SK-MEL-5 (cell line): ENCODE results near the gene TAF11. TPM values are rescaled to one million over a fixed set of nuclear protein-coding genes. Genes with fewer than 3 reads are reported as not detected.
"Not testable (repeated sequence)": the region's sequence is repeated elsewhere in the genome, so short reads cannot be mapped to it uniquely, and the experiment has no call there.

Experiments used
- DNase-seq: peaks from one replicate; pipeline ENCODE4 v3.0.0-alpha.2; 2016; ENCODE audit warnings: low read depth, low spot score
- in situ Hi-C: cut with HindIII; loops from 2 replicates; pipeline ENCODE4 v1.10.0; 2016; ENCODE audit warnings: low sequenced_read_pairs, high pct_unique_total_duplicates, low pct_unique_long_range_greater_than_20kb
- total RNA-seq: library from RNA; depleted of rRNA; stranded (reverse); fragments of >200 nt; shearing (Covaris generic); gene quantifications from 2 replicates; pipeline ENCODE4 v1.2.3, GENCODE V29; 2014

Gene TAF11
- total RNA-seq, 1 experiment from 2014 or later = 30.3 TPM

GRCh38 chr6:34877869-34878485, 9.9 kb downstream of the TAF11 start:
- DNase-seq = no peak
- in situ Hi-C loops = no loop called here

- in situ Hi-C loops = no loop called here
- no peak for DNase-seq
These were observed 10.6 kb downstream of the TAF11 start for GRCh38 chr6:34877259-34877658.

GRCh38 chr6:34876472-34876871, 11.4 kb downstream of the TAF11 start:
- no peak for DNase-seq
- in situ Hi-C loops = no loop called here

GRCh38 chr6:34875292-34876213, 12.3 kb downstream of the TAF11 start:
- no peak for DNase-seq
- in situ Hi-C loops = no loop called here

DNA sequence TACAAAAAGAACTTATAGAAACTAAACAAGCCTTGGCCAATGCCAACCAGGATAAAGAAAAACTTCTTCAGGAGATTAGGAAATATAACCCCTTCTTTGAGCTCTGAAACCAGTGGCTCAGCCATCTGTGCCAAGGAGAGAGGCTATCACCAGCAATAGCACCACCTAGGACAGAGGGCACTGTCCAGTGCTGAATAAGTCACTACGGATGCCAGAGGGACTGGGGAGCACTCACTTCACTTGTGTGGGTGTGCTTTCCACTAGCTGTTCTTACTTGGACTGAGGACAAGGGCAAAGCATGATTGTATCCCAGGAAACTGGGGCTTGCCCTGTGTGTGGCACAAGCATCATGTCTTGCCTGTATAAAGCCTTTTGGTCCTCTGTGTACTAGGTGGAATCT, 15.5 kb downstream of the TAF11 start:
- DNase-seq = no peak
- in situ Hi-C loops = no loop called here

GRCh38 chr6:34871853-34872252, 16.0 kb downstream of the TAF11 start:
- in situ Hi-C loops = no loop called here
- DNase-seq = no peak

GRCh38 chr6:34867484-34867883, 20.4 kb downstream of the TAF11 start:
- in situ Hi-C loops = no loop called here
- DNase-seq = peak; percentile 23

- in situ Hi-C loops = no loop called here
- DNase-seq = no peak
These were observed 21.3 kb downstream of the TAF11 start for GRCh38 chr6:34866509-34866908.

DNA sequence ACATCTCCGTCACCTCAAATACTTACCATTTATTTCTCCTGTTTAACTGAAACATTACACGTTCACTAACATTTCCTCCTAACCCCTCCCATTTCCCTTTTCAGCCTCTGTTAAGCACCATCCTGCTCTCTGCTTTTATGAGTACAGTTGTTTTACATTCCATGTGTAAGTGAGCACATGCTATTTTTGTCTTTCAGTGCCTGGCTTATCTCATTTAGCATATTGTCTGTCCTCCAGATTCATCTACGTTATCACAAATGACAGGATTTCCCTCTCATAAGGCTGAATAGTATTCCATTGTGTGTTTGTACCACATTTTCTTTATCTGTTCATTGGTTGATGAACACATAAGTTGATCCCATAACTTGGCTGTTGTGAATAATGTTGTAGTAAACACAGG, 22.7 kb downstream of the TAF11 start:
- DNase-seq = no peak
- in situ Hi-C loops = no loop called here

DNA sequence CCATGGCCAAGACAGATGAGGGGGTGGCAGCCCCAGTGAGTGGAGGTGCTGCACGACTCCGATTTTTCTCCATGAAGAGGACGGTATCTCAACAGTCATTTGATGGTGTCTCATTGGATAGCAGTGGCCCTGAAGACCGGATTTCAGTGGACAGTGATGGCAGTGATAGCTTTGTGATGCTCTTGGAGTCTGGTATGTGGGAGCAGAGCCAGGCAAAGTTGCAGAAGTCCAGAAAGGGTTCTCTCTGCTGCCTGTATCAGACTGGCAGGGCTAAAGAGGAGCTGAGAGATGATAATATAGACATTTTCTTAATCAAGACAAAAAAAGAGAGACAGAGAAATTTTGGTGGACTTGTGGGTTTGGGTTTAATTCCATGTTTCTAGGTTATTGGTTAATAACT, 23.8 kb downstream of the TAF11 start:
- no peak for DNase-seq

GRCh38 chr6:34860776-34861175, 27.1 kb downstream of the TAF11 start:
- DNase-seq = no peak
- in situ Hi-C loops = no loop called here

More for the DNA sequence above, 23.8 kb downstream of the TAF11 start:
- in situ Hi-C loops = no loop called here

DNA sequence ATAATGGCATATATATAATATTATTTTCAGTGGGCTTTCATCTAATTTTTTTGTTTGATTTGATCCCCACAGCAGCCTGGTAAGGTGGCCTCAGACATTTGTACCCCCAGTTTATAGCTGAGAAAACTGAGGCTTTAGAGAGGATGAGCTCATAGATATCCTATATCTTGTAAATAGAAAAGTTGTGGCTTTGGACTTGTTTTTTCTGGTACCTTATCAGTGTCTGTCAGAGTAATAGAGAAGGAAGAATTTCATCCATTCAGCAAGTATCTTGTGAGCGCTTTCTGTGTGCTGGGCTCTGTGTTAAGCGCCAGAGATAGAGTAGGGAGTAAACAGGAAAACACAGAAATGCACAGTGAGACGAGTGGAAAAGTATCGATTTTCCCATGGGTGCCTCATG, 27.9 kb downstream of the TAF11 start:
- in situ Hi-C loops = no loop called here
- no peak for DNase-seq

DNA sequence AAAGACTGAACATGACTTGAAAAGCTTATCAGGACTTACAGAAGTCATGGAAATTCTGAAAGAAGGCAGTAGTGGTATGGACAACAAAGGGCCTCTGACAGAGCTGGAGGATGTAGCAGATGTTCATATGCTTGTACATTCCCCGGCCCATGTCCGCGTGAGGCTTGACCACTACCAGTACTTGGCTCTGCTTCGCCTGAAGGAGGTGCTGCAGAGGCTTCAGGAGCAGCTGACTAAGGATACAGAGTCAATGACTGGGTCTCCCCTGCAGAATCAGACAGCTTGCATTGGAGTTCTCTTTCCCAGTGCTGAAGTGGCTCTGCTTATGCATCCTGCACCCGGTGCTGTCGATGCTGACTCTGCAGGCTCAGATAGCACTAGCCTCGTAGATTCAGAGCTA, 29.2 kb downstream of the TAF11 start:
- in situ Hi-C loops = no loop called here
- DNase-seq = peak; percentile 50

- in situ Hi-C loops = no loop called here
- DNase-seq = peak; percentile 36
These were observed 32.4 kb downstream of the TAF11 start for GRCh38 chr6:34855463-34855862.

DNA sequence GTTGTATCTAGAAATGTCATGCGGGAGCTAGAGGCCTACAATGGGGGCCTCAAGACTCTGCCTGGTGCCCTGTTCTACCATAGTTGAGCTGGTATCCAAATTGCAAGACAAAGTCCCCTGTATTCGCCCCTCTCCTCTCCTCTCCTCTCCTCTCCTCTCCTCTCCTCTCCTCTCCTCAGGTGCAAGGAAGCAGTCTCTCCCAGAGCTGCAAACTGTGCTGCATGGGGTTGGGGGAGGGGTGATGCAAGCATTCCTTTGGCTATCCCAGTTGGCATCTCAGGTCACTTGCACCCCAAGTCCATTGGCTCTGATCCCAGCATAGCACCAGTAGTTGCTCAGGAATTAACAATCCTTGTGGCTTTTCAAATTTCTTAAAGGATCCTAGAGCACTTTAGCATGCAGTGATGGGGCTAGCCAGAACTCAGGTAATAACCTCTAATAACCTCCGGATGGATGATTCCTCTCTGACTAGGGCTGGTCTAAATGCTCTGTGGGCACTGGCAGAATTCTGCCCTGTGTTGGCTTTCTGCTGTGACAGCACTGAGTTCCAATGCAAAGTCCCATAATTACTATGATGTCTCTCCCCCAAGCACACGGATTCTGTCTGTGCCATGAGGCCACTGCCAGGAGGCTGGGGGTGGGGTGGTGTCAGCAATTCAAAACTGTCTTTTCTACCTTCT, 35.3 kb downstream of the TAF11 start:
- in situ Hi-C loops = no loop called here
- no peak for DNase-seq

GRCh38 chr6:34851361-34851760, 36.5 kb downstream of the TAF11 start:
- in situ Hi-C loops = no loop called here
- DNase-seq = no peak

DNA sequence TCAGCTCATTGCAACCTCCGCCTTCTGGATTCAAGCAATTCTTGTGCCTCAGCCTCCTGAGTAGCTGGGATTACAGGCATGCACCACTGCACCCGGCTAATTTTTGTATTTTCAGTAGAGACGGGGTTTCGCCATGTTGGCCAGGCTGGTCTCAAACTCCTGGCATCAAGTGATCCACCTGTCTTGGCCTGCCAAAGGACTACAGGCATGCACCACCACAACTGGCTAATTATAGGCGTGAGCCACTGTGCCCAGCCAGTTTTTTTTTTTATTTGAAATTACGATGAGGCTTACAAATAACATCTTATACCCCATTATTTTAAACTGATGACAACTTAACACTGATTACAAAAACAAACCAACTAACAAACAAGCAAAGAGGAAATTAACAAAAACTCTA, 38.8 kb downstream of the TAF11 start:
- in situ Hi-C loops = not testable (repeated sequence)

GRCh38 chr6:34839666-34840352, 48.0 kb downstream of the TAF11 start:
- DNase-seq = no peak

More for the DNA sequence above, 38.8 kb downstream of the TAF11 start:
- not testable (repeated sequence) for DNase-seq

More at GRCh38 chr6:34839666-34840352, 48.0 kb downstream of the TAF11 start:
- in situ Hi-C loops = no loop called here
